GM23338 (cell line): Measurements from ENCODE around the gene EXOC6B.

Experiments
- CREB1 ChIP-seq: fragments of 250-450 bp; sonication (Bioruptor Pico); IDR thresholded peaks from 2 replicates; pipeline ENCODE4 v1.5.0; 2020; ENCODE audit warnings: low read depth, mild to moderate bottlenecking, moderate library complexity
- EZH2 ChIP-seq: fragments of 200-600 bp; sonication (generic); IDR thresholded peaks from one replicate; pipeline ENCODE4 v1.8.0; 2017; ENCODE audit warnings: antibody characterized with exemption, mild to moderate bottlenecking, low read depth; ENCODE audit not compliant: unreplicated experiment
- EZH2phosphoT487 ChIP-seq: fragments of 200-600 bp; sonication (generic); IDR thresholded peaks from one replicate; pipeline ENCODE4 v1.8.1; 2018; ENCODE audit warnings: antibody characterized with exemption; ENCODE audit not compliant: unreplicated experiment
- JUNB ChIP-seq: IDR thresholded peaks from one replicate; pipeline ENCODE4 v1.6.1; 2016; ENCODE audit warnings: antibody characterized with exemption; ENCODE audit not compliant: unreplicated experiment
- POLR2AphosphoS5 ChIP-seq: IDR thresholded peaks from 2 replicates; pipeline ENCODE4 v1.6.1; 2016; ENCODE audit warnings: antibody characterized with exemption, low read depth
- ZNF114 ChIP-seq: fragments of 250-450 bp; sonication (Bioruptor Pico); IDR thresholded peaks from 2 replicates; pipeline ENCODE4 v1.5.0; 2020; ENCODE audit warnings: mild to moderate bottlenecking, moderate library complexity
- ZNF331 ChIP-seq: fragments of 250-450 bp; sonication (Bioruptor Pico); IDR thresholded peaks from 2 replicates; pipeline ENCODE4 v1.5.0; 2020; ENCODE audit warnings: low read depth, mild to moderate bottlenecking, moderate library complexity
- TF ChIP-seq, protein P1 (sequence below), 2 experiments: fragments of 200-600 bp in 1 of 2; sonication (generic) in 1 of 2; conservative IDR thresholded peaks; 2 replicates each; pipeline versions ENCODE4 v1.5.1 to v1.6.1; 2016 to 2017; ENCODE audit warnings: antibody characterized with exemption in 2 of 2, low read depth in 2 of 2, mild to moderate bottlenecking in 2 of 2, moderate library complexity in 1 of 2
- TF ChIP-seq, protein P2 (sequence below): IDR thresholded peaks from one replicate; pipeline ENCODE4 v1.6.1; 2018; ENCODE audit warnings: antibody characterized with exemption; ENCODE audit not compliant: unreplicated experiment
- TF ChIP-seq, protein P3 (sequence below): fragments of 250-450 bp; sonication (Bioruptor Pico); IDR thresholded peaks from 2 replicates; pipeline ENCODE4 v1.5.0; 2020; ENCODE audit warnings: mild to moderate bottlenecking, moderate library complexity
- TF ChIP-seq, protein P4 (sequence below): IDR thresholded peaks from 2 replicates; pipeline ENCODE4 v1.6.1; 2016; ENCODE audit warnings: antibody characterized with exemption

DNA sequence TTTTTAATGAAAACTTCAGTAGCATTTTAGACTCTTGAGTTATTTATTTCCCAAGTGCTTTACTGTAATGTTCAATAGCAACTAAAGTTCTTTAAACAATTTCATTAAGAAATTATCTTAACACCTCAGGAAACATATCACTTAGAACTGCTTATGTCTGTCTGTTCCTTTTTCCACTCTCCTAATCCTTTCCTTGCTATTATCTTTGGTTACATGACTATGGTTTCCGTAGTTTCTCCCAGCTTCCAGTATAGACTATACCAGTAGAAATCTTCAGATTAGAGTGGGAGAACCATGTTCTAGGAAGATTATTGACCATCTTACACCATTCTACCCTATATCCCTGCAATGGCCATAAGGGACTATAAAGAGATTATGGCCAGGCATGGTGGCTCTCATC lies 280.0 kb downstream of the EXOC6B start:
- TF ChIP-seq, protein P1, sequence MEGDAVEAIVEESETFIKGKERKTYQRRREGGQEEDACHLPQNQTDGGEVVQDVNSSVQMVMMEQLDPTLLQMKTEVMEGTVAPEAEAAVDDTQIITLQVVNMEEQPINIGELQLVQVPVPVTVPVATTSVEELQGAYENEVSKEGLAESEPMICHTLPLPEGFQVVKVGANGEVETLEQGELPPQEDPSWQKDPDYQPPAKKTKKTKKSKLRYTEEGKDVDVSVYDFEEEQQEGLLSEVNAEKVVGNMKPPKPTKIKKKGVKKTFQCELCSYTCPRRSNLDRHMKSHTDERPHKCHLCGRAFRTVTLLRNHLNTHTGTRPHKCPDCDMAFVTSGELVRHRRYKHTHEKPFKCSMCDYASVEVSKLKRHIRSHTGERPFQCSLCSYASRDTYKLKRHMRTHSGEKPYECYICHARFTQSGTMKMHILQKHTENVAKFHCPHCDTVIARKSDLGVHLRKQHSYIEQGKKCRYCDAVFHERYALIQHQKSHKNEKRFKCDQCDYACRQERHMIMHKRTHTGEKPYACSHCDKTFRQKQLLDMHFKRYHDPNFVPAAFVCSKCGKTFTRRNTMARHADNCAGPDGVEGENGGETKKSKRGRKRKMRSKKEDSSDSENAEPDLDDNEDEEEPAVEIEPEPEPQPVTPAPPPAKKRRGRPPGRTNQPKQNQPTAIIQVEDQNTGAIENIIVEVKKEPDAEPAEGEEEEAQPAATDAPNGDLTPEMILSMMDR (conservative IDR thresholded peaks at IDR 0.05; ENCODE audit: low read depth in 2 of 2): no peak
- TF ChIP-seq POLR2AphosphoS5 (no peak), CREB1 (CRISPR knock-in tag) (no peak), EZH2phosphoT487 (no peak), EZH2 (no peak), ZNF331 (no peak), ZNF114 (CRISPR knock-in tag) (no peak), JUNB (no peak)
- TF ChIP-seq, protein P2, sequence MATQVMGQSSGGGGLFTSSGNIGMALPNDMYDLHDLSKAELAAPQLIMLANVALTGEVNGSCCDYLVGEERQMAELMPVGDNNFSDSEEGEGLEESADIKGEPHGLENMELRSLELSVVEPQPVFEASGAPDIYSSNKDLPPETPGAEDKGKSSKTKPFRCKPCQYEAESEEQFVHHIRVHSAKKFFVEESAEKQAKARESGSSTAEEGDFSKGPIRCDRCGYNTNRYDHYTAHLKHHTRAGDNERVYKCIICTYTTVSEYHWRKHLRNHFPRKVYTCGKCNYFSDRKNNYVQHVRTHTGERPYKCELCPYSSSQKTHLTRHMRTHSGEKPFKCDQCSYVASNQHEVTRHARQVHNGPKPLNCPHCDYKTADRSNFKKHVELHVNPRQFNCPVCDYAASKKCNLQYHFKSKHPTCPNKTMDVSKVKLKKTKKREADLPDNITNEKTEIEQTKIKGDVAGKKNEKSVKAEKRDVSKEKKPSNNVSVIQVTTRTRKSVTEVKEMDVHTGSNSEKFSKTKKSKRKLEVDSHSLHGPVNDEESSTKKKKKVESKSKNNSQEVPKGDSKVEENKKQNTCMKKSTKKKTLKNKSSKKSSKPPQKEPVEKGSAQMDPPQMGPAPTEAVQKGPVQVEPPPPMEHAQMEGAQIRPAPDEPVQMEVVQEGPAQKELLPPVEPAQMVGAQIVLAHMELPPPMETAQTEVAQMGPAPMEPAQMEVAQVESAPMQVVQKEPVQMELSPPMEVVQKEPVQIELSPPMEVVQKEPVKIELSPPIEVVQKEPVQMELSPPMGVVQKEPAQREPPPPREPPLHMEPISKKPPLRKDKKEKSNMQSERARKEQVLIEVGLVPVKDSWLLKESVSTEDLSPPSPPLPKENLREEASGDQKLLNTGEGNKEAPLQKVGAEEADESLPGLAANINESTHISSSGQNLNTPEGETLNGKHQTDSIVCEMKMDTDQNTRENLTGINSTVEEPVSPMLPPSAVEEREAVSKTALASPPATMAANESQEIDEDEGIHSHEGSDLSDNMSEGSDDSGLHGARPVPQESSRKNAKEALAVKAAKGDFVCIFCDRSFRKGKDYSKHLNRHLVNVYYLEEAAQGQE: no peak
- TF ChIP-seq, protein P3, sequence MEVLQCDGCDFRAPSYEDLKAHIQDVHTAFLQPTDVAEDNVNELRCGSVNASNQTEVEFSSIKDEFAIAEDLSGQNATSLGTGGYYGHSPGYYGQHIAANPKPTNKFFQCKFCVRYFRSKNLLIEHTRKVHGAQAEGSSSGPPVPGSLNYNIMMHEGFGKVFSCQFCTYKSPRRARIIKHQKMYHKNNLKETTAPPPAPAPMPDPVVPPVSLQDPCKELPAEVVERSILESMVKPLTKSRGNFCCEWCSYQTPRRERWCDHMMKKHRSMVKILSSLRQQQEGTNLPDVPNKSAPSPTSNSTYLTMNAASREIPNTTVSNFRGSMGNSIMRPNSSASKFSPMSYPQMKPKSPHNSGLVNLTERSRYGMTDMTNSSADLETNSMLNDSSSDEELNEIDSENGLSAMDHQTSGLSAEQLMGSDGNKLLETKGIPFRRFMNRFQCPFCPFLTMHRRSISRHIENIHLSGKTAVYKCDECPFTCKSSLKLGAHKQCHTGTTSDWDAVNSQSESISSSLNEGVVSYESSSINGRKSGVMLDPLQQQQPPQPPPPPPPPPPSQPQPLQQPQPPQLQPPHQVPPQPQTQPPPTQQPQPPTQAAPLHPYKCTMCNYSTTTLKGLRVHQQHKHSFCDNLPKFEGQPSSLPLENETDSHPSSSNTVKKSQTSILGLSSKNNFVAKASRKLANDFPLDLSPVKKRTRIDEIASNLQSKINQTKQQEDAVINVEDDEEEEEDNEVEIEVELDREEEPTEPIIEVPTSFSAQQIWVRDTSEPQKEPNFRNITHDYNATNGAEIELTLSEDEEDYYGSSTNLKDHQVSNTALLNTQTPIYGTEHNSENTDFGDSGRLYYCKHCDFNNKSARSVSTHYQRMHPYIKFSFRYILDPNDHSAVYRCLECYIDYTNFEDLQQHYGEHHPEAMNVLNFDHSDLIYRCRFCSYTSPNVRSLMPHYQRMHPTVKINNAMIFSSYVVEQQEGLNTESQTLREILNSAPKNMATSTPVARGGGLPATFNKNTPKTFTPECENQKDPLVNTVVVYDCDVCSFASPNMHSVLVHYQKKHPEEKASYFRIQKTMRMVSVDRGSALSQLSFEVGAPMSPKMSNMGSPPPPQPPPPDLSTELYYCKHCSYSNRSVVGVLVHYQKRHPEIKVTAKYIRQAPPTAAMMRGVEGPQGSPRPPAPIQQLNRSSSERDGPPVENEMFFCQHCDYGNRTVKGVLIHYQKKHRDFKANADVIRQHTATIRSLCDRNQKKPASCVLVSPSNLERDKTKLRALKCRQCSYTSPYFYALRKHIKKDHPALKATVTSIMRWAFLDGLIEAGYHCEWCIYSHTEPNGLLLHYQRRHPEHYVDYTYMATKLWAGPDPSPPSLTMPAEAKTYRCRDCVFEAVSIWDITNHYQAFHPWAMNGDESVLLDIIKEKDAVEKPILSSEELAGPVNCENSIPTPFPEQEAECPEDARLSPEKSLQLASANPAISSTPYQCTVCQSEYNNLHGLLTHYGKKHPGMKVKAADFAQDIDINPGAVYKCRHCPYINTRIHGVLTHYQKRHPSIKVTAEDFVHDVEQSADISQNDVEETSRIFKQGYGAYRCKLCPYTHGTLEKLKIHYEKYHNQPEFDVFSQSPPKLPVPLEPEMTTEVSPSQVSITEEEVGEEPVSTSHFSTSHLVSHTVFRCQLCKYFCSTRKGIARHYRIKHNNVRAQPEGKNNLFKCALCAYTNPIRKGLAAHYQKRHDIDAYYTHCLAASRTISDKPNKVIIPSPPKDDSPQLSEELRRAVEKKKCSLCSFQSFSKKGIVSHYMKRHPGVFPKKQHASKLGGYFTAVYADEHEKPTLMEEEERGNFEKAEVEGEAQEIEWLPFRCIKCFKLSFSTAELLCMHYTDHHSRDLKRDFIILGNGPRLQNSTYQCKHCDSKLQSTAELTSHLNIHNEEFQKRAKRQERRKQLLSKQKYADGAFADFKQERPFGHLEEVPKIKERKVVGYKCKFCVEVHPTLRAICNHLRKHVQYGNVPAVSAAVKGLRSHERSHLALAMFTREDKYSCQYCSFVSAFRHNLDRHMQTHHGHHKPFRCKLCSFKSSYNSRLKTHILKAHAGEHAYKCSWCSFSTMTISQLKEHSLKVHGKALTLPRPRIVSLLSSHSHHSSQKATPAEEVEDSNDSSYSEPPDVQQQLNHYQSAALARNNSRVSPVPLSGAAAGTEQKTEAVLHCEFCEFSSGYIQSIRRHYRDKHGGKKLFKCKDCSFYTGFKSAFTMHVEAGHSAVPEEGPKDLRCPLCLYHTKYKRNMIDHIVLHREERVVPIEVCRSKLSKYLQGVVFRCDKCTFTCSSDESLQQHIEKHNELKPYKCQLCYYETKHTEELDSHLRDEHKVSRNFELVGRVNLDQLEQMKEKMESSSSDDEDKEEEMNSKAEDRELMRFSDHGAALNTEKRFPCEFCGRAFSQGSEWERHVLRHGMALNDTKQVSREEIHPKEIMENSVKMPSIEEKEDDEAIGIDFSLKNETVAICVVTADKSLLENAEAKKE: no peak
- TF ChIP-seq, protein P4, sequence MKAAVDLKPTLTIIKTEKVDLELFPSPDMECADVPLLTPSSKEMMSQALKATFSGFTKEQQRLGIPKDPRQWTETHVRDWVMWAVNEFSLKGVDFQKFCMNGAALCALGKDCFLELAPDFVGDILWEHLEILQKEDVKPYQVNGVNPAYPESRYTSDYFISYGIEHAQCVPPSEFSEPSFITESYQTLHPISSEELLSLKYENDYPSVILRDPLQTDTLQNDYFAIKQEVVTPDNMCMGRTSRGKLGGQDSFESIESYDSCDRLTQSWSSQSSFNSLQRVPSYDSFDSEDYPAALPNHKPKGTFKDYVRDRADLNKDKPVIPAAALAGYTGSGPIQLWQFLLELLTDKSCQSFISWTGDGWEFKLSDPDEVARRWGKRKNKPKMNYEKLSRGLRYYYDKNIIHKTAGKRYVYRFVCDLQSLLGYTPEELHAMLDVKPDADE: no peak
